ENCODE data around the gene MRPL17. TPM values are rescaled to one million over a fixed set of nuclear protein-coding genes. Genes with fewer than 3 reads are reported as not detected.
"Not testable (repeated sequence)": the region's sequence is repeated elsewhere in the genome, so short reads cannot be mapped to it uniquely, and the experiment has no call there.

Gene MRPL17
- total and polyA plus RNA-seq, 2 experiments from 2014 or later, result 26.7 to 81.8 TPM

DNA sequence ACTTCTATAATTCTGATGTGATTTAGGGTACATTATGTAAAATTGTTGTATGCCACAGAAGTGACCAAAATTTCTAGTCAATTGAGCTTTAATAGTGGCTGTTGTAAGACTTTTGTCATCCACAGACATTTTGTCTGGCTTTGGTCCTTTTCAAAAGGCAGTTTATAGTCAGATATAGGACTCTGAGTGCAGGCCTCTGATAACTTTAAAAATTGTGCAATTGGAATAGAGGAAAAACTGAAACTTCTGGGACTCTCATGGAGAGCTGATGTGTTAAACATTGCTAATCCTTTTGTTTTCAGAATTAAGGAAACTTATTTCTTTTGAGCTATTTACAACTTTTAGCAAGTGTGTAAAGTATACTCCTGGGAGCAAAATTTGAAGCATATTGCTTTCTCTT, 9.0 kb upstream of the MRPL17 start:
- no peaks in the 10 kb centered on the region for H4K20me1 ChIP-seq (replicated peaks; ENCODE audit: insufficient read depth)
- no peaks in the 10 kb centered on the region for H3F3A ChIP-seq (replicated peaks; ENCODE audit: low read depth)
- peaks cover 14% of the 10 kb centered on the region for H3K9me3 Mint-ChIP-seq
- peaks cover 7% of the 10 kb centered on the region; the same call in 1 of the 2 replicates for H3K36me3 ChIP-seq (ENCODE audit: insufficient read depth)
- no peak overlapping the region for H3K27ac Mint-ChIP-seq
- H3K4me2 ChIP-seq, result no peak overlapping the region
- H3K27me3 Mint-ChIP-seq (ENCODE audit: insufficient read depth, low read depth, poor library complexity), result no peaks in the 10 kb centered on the region
- no peaks in the 10 kb centered on the region for H3K79me2 ChIP-seq (replicated peaks; ENCODE audit: insufficient read depth)
- no peak for DNase-seq (ENCODE audit: low spot score)
- TF ChIP-seq JUNB (IDR thresholded peaks at IDR 0.05; ENCODE audit: unreplicated experiment), result no peak
- TF ChIP-seq, protein P1, sequence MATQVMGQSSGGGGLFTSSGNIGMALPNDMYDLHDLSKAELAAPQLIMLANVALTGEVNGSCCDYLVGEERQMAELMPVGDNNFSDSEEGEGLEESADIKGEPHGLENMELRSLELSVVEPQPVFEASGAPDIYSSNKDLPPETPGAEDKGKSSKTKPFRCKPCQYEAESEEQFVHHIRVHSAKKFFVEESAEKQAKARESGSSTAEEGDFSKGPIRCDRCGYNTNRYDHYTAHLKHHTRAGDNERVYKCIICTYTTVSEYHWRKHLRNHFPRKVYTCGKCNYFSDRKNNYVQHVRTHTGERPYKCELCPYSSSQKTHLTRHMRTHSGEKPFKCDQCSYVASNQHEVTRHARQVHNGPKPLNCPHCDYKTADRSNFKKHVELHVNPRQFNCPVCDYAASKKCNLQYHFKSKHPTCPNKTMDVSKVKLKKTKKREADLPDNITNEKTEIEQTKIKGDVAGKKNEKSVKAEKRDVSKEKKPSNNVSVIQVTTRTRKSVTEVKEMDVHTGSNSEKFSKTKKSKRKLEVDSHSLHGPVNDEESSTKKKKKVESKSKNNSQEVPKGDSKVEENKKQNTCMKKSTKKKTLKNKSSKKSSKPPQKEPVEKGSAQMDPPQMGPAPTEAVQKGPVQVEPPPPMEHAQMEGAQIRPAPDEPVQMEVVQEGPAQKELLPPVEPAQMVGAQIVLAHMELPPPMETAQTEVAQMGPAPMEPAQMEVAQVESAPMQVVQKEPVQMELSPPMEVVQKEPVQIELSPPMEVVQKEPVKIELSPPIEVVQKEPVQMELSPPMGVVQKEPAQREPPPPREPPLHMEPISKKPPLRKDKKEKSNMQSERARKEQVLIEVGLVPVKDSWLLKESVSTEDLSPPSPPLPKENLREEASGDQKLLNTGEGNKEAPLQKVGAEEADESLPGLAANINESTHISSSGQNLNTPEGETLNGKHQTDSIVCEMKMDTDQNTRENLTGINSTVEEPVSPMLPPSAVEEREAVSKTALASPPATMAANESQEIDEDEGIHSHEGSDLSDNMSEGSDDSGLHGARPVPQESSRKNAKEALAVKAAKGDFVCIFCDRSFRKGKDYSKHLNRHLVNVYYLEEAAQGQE (IDR thresholded peaks at IDR 0.05; ENCODE audit: unreplicated experiment), result no peak
- TF ChIP-seq CREB1 (CRISPR knock-in tag; IDR thresholded peaks at IDR 0.05; ENCODE audit: low read depth), result no peak
- TF ChIP-seq, protein P2, sequence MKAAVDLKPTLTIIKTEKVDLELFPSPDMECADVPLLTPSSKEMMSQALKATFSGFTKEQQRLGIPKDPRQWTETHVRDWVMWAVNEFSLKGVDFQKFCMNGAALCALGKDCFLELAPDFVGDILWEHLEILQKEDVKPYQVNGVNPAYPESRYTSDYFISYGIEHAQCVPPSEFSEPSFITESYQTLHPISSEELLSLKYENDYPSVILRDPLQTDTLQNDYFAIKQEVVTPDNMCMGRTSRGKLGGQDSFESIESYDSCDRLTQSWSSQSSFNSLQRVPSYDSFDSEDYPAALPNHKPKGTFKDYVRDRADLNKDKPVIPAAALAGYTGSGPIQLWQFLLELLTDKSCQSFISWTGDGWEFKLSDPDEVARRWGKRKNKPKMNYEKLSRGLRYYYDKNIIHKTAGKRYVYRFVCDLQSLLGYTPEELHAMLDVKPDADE (IDR thresholded peaks at IDR 0.05), result no peak
- TF ChIP-seq, protein P3, sequence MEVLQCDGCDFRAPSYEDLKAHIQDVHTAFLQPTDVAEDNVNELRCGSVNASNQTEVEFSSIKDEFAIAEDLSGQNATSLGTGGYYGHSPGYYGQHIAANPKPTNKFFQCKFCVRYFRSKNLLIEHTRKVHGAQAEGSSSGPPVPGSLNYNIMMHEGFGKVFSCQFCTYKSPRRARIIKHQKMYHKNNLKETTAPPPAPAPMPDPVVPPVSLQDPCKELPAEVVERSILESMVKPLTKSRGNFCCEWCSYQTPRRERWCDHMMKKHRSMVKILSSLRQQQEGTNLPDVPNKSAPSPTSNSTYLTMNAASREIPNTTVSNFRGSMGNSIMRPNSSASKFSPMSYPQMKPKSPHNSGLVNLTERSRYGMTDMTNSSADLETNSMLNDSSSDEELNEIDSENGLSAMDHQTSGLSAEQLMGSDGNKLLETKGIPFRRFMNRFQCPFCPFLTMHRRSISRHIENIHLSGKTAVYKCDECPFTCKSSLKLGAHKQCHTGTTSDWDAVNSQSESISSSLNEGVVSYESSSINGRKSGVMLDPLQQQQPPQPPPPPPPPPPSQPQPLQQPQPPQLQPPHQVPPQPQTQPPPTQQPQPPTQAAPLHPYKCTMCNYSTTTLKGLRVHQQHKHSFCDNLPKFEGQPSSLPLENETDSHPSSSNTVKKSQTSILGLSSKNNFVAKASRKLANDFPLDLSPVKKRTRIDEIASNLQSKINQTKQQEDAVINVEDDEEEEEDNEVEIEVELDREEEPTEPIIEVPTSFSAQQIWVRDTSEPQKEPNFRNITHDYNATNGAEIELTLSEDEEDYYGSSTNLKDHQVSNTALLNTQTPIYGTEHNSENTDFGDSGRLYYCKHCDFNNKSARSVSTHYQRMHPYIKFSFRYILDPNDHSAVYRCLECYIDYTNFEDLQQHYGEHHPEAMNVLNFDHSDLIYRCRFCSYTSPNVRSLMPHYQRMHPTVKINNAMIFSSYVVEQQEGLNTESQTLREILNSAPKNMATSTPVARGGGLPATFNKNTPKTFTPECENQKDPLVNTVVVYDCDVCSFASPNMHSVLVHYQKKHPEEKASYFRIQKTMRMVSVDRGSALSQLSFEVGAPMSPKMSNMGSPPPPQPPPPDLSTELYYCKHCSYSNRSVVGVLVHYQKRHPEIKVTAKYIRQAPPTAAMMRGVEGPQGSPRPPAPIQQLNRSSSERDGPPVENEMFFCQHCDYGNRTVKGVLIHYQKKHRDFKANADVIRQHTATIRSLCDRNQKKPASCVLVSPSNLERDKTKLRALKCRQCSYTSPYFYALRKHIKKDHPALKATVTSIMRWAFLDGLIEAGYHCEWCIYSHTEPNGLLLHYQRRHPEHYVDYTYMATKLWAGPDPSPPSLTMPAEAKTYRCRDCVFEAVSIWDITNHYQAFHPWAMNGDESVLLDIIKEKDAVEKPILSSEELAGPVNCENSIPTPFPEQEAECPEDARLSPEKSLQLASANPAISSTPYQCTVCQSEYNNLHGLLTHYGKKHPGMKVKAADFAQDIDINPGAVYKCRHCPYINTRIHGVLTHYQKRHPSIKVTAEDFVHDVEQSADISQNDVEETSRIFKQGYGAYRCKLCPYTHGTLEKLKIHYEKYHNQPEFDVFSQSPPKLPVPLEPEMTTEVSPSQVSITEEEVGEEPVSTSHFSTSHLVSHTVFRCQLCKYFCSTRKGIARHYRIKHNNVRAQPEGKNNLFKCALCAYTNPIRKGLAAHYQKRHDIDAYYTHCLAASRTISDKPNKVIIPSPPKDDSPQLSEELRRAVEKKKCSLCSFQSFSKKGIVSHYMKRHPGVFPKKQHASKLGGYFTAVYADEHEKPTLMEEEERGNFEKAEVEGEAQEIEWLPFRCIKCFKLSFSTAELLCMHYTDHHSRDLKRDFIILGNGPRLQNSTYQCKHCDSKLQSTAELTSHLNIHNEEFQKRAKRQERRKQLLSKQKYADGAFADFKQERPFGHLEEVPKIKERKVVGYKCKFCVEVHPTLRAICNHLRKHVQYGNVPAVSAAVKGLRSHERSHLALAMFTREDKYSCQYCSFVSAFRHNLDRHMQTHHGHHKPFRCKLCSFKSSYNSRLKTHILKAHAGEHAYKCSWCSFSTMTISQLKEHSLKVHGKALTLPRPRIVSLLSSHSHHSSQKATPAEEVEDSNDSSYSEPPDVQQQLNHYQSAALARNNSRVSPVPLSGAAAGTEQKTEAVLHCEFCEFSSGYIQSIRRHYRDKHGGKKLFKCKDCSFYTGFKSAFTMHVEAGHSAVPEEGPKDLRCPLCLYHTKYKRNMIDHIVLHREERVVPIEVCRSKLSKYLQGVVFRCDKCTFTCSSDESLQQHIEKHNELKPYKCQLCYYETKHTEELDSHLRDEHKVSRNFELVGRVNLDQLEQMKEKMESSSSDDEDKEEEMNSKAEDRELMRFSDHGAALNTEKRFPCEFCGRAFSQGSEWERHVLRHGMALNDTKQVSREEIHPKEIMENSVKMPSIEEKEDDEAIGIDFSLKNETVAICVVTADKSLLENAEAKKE (CRISPR knock-in tag; IDR thresholded peaks at IDR 0.05), result no peak
- H3K4me3 Mint-ChIP-seq, result no peak overlapping the region
- H3K9me2 ChIP-seq (ENCODE audit: insufficient read depth), result no peaks in the 10 kb centered on the region
- H3K27ac ChIP-seq (ENCODE audit: low read depth), result no peak overlapping the region
- no peak overlapping the region for H2AFZ ChIP-seq
- peaks cover 9% of the 10 kb centered on the region for H3K4me1 ChIP-seq (ENCODE audit: insufficient read depth)
- ATAC-seq, result no peak
- H3K27me3 ChIP-seq (ENCODE audit: insufficient read depth), result no peaks in the 10 kb centered on the region
- H3K36me3 Mint-ChIP-seq (ENCODE audit: low read depth), result peaks cover 7% of the 10 kb centered on the region; the same call in 1 of the 3 replicates
- no peak overlapping the region for H3K4me3 ChIP-seq
- H3K4me1 Mint-ChIP-seq, result peaks cover 9% of the 10 kb centered on the region; the same call in 2 of the 3 replicates

DNA sequence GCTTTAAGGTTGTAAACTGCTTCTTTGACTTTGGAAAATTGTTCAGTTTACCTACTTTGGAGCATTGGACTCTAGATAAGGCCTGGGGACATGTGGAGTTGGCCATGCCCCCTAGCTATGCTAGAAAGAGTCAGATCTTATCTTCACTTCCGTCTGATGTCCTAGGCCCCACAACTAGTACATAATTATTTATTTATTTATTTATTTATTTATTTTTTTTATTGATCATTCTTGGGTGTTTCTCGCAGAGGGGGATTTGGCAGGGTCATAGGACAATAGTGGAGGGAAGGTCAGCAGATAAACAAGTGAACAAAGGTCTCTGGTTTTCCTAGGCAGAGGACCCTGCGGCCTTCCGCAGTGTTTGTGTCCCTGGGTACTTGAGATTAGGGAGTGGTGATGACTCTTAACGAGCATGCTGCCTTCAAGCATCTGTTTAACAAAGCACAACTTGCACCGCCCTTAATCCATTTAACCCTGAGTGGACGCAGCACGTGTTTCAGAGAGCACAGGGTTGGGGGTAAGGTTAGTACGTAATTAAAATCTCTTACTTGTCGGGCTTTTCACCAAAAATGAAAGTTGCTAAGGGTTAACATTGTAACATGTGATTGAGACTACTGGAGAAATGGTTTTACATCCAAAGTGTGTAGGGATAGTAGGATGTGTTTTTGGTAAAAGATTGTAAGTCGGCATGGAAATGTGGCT, 7.4 kb upstream of the MRPL17 start:
- H3K4me2 ChIP-seq, result not testable (repeated sequence)

More for the DNA sequence above, 7.4 kb upstream of the MRPL17 start:
- H3K27ac Mint-ChIP-seq; ATAC-seq; H3K27me3 ChIP-seq (ENCODE audit: insufficient read depth); H3K4me3 Mint-ChIP-seq; H3K27me3 Mint-ChIP-seq (ENCODE audit: insufficient read depth, low read depth, poor library complexity); H4K20me1 ChIP-seq (replicated peaks; ENCODE audit: insufficient read depth); H3K36me3 ChIP-seq (ENCODE audit: insufficient read depth); H3K9me2 ChIP-seq (ENCODE audit: insufficient read depth); H3K79me2 ChIP-seq (replicated peaks; ENCODE audit: insufficient read depth); DNase-seq (ENCODE audit: low spot score); H3K4me3 ChIP-seq; H3K4me1 ChIP-seq (ENCODE audit: insufficient read depth); H3K27ac ChIP-seq (ENCODE audit: low read depth); H3F3A ChIP-seq (replicated peaks; ENCODE audit: low read depth); H3K36me3 Mint-ChIP-seq (ENCODE audit: low read depth): not testable (repeated sequence)
- H3K4me1 Mint-ChIP-seq, result peaks cover 10% of the 10 kb centered on the region; the same call in 2 of the 3 replicates
- peak overlapping the region; percentile 86; the same call in 1 of the 2 replicates for H2AFZ ChIP-seq
- peaks cover 14% of the 10 kb centered on the region for H3K9me3 Mint-ChIP-seq

Data from GM23338 (cell line).